DMS 273 (cell line): Measurements from ENCODE around the gene DNMT3B.
"Not testable (repeated sequence)": the region's sequence is repeated elsewhere in the genome, so short reads cannot be mapped to it uniquely, and the experiment has no call there.

Source experiments
- DNase-seq: peaks from one replicate; lab custom pipeline; 2025; ENCODE audit not compliant: unreplicated experiment; lab: John Stamatoyannopoulos, UW

The DNMT3B gene

GRCh38 chr20:32761831-32762753, at the start of gene DNMT3B:
Gene DNMT3B, plus strand, starts transcription at chr20:32762385. Its CDS starts 17,939 bp downstream, at chr20:32780324.
- peak; percentile 92 for DNase-seq

DNA sequence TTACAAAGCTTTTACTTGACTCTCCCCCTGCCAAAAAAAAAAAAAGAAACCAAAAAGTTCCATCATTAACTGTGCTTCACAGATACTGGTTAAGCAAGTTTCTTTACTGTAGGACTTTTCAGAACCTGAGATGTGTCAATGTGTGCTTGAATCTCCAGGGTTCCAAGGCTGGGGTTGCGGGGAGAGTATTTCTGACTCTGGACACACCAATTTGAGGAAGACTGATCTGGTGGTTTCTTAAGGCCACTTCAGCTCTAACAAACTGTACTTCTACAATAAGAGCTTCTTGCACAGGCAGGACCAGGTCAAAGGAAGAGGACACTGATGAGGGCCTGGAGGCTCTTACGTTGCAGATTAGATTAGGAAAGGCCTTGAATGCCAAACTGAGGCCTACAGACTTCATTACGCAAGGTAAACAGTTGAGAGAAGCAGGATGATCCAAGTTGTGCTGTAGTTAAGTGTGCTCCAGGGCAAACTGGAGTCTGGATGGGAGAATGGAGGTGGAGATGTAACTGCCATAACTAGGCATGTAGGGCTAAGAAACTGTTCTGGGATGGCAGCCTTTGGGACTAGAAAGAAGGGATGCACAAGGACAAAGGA, 43.3 kb upstream of the DNMT3B start:
- no peak for DNase-seq

- peak; percentile 19 for DNase-seq
Observed at GRCh38 chr20:32727683-32728082, 34.5 kb upstream of the DNMT3B start.

DNA sequence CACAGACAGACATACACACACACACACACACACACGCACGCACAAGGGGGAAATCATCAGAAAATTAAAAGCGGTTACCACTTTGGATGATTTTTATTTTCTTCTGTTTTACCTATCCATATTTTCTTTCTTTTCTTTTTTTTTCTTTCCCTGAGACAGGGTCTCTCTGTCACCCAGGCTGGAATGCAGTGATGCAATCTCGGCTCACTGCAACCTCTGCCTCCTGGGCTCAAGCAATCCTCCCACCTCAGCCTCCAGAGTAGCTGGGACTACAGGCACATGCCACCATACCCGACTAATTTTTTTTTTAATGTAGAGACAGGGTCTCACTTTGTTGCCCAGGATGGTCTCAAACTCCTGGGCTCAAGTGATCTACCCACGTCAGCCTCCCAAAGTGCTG, 33.8 kb upstream of the DNMT3B start:
- not testable (repeated sequence) for DNase-seq

DNA sequence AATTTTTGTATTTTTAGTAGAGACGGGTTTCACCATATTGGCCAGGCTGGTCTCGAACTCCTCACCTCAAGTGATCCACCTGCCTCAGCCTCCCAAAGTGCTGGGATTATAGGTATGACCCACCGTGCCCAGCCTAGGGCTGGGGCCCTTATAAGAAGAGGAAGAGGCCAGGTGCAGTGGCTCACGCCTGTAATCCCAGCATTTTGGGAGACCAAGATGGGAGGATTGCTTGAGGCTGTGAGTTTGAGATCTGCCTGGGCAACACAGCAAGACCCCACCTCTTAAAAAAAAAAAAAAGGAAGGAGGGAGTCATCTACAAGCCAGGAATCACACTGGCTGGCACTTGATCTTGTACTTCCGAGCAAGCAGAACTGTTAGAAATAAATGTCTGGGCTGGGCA, 32.9 kb upstream of the DNMT3B start:
- DNase-seq: not testable (repeated sequence)

DNA sequence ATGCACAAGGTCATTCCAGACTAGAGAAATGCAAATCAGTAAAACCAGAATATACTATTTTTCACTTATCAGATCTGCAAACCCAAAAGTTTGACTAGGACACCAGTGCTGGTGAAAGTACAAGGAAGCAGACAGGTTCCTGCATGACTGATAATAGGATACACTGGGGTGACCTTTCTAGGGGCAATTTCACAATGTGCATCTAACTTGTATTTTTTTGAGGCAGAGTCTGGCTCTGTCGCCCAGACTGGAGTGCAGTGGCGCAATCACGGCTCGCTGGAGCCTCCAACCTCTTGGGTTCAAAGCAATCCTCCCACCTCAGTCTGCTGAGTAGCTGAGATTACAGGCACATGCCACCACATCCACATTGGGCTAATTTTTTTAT, 30.3 kb upstream of the DNMT3B start:
- DNase-seq: no peak

- DNase-seq: no peak
Observed at GRCh38 chr20:32737371-32738223, 24.6 kb upstream of the DNMT3B start.

DNA sequence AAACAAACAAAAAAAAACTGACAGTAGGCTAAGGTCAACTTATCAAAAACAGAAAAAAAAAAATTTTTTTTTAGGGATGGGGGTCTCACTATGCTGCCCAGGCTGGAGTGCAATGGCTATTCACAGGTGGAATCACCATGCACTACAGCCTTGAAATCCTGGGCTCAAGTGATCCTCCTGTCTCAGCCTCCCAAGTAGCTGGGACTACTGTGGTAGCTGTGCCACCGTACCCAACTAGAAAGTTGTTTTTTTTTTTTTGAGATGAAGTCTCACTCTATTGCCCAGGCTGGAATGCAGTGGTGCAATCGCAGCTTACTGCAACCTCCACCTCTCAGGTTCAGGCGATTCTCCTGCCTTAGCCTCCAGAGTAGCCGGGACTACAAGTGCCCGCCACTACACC, 21.0 kb upstream of the DNMT3B start:
- DNase-seq: no peak

- DNase-seq: no peak
Observed at GRCh38 chr20:32742322-32743236, 19.6 kb upstream of the DNMT3B start.

DNA sequence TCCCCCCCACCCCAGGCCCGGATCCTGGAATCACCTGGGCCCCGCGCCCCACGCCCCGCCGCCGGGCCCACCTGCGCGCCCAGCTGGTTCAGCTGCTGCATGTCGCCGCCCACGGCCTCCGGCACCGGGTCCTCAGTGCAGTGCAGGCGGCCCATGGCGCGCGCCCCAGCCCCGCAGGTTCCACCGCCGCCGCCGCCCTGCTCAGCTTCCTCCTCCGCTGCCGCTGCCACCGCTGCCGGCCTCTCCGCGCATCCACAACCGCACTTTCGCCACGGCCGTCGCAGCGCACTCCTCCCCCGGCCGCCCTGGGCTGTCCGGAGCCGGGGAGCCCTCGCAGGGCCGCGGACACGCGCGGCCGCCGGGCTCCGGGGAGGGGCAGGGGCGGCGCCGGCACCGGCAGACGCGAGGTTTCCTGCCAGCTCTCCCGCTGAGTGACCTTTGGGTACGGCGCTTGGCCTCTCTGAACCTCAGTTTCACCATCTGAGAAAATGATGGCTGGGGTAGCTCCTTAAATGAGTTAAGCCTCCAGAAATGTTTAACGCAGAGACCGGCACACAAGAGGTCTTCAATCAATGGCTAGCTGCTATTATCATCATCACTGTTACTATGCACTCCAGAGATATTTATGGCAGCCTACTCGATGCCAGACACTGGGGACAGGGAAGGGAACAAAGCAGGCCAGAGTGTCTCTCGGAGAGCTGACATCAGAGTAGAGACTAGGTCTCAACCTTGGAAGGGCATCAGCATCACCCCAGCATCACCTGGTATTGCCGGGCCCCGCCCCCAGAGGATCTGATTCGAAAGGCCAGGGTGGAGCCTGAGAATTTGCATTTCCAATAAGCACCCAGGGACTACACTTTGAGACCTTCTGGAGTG, 18.7 kb upstream of the DNMT3B start, which contains the start of gene COMMD7:
Gene COMMD7 (minus strand): TSS at position 231 of the 876 bp plus-strand sequence. CDS start 76 bp downstream, at position 155.
- DNase-seq: peak; percentile 63

DNA sequence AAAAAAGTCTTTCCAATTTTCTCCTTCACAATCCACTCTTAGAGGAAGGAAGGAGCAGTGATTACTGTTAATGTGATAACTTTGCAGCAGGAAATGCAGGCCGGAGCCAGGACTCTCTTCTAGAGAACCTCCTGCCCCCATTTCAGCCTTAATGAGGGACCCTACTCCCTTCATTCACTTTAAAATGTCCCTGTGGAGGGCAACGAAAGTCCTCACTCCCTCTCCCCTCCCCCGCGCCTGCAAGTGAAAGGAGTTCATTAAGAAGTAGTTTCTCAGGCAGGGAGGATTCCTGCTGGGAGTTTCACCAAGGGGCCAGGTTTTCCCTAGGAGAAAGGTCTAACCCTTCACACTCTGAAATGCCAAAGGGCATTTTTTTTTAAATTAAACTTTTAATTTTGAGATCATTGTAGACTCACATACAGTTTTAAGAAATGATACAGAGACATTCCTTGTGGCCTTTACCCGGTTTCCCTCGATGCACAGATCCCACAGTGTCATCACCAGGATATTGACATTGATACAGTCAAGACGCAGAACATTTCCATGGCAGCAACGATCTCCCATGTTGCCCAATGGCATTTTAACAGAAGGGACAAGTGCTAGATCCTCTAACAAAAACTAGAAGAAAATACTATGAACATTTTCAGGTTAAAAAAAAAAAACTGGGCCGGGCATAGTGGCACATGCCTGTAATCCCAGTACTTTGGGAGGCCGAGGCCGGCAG, 12.1 kb upstream of the DNMT3B start:
- no peak for DNase-seq

DNA sequence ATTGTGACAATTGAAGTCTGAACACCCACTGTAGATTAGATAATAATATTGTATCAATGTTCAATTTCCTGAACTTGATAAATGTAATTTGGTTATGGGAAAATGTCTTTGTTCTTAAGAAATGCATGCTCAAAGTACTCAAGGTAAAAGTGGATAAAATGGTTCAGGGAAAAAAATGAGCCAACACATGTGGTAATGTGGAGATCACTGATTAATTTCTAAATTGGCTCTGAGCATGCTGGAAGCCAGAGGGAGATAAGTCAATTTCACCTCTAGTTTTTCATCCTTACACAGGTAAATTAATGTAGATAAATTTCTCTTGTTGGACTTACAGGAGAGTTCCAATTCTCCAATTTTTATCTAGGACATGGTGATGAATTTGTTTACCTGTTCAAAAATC, 10.9 kb upstream of the DNMT3B start:
- DNase-seq: no peak

DNA sequence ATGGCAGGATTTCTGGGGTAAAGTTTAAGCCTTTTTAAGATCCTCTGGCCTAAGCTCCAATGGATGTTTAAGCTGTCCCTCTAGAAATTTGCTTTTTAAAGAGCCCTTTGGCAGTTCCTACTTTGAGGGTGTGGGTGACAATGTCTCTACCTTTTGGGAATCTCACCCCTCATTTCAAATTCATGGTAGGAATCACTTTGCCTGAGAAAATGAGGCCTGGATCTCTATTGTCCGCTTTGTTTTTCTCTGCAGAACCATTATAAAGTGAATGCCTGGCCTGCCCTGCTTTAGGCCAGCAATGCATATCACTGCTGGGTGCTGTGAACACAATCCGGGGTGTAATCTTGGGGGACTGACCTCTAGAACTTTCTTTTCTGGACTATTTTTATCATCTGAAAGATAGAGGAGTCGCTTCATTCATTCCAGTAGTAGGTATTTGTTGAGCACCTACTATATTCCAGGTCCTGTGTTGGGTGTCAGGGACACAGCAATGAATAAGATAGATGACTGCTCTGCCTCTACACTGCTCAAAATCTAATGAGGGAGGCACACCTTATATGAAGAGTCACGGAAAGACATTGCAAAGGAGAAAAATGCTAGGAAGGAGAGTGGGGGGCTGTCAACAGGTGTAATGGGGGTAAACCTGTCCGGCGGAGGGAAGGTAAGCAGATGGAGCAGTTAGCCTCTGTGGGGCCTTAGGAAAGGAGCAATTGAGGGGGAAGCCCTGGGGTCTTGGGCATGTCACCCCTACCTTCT, 10.3 kb upstream of the DNMT3B start:
- no peak for DNase-seq

DNA sequence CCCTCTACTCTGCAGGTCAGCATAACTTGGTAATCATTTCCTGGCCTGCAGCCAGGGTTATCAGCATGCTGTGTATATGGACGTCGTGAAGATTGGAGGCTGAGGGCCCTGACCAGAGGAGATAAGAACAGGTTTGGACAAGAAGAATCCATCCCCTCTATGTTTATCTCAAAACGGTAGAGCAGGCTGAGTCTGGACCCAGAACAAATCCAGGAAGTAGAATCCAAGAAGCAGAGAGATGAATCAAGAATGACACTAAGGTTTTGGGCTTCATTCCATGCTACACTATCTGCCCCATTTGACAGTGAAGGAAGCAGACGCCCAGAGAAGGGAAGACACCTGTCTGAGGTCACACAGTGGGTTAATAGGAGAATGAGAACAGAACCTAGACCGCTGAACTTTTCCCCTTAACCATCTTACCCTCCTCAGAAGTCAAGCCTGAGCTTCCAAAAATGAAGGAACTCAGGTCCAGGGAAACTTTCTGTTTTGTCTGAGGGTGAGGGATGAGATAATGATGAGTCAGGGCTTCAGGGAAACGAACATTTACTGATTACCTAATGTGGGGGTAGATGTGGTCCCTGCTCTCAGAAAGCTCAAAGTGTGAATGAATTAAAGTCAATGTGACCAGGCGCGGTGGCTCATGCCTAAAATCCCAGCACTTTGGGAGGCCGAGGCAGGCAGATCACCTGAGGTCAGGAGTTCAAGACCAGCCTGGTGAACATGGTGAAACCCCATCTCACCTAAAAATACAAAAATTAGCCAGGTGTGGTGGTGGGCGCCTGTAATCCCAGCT, 9.5 kb upstream of the DNMT3B start:
- DNase-seq: no peak

GRCh38 chr20:32753731-32754130, 8.5 kb upstream of the DNMT3B start:
- DNase-seq: no peak

DNA sequence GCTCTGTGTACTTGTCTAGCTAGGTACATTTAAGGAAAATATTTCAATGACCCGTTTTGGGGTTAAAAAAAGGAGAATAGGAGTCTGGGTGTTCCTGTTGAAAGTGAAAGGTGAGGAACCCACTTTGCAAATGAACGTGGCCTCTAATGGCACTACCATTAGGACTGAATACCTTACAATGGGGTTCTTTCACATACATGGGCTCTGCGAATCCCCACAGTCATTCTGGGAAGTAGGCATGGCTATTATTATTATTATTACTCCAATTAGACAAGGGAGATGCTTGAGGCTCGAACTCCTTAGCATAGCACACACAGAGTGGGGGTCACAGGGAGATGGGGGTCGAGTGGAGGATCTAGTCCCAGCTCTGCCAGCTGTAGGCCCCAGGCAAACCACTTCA, 6.0 kb upstream of the DNMT3B start:
- no peak for DNase-seq

- DNase-seq: no peak
Observed at GRCh38 chr20:32761417-32761830, 761 bp upstream of the DNMT3B start.
